Progenitor cell of endocrine pancreas (in vitro differentiated cells): Measurements from ENCODE around the gene LRGUK. TPM values are rescaled to one million over a fixed set of nuclear protein-coding genes. Genes with fewer than 3 reads are reported as not detected.

Source experiments
- DNase-seq: peaks from one replicate; pipeline ENCODE4 v3.0.0; 2021; ENCODE audit warnings: low spot score; ENCODE audit not compliant: unreplicated experiment
- H3K27ac Mint-ChIP-seq: 2 replicates; pipeline ENCODE4 v1.8.0; 2021; ENCODE audit warnings: mild to moderate bottlenecking, moderate library complexity, mixed read lengths
- H3K27me3 Mint-ChIP-seq: 2 replicates; pipeline ENCODE4 v1.8.0; 2021; ENCODE audit warnings: mixed read lengths
- H3K36me3 Mint-ChIP-seq: 2 replicates; pipeline ENCODE4 v1.8.0; 2022; ENCODE audit warnings: mixed read lengths; ENCODE audit not compliant: insufficient read depth
- H3K4me1 Mint-ChIP-seq: 2 replicates; pipeline ENCODE4 v1.8.0; 2021; ENCODE audit warnings: low read depth, mixed read lengths
- H3K4me3 Mint-ChIP-seq: 2 replicates; pipeline ENCODE4 v1.8.0; 2021; ENCODE audit warnings: low read depth, mild to moderate bottlenecking, moderate library complexity, mixed read lengths
- H3K9me3 Mint-ChIP-seq: 2 replicates; pipeline ENCODE4 v1.8.0; 2021; ENCODE audit warnings: low read depth, mixed read lengths
- total RNA-seq: library from RNA; stranded (reverse); gene quantifications from 2 replicates; pipeline ENCODE4 v1.2.1, GENCODE V29; 2021
- TF ChIP-seq, protein P1 (sequence below): fragments of 200-600 bp; sonication (generic); IDR thresholded peaks from one replicate; pipeline ENCODE4 v1.5.0; 2021; ENCODE audit warnings: antibody characterized with exemption, mild to moderate bottlenecking; ENCODE audit not compliant: unreplicated experiment

Gene LRGUK
- total RNA-seq, 1 donor from 2014 or later = 2.6 TPM

DNA sequence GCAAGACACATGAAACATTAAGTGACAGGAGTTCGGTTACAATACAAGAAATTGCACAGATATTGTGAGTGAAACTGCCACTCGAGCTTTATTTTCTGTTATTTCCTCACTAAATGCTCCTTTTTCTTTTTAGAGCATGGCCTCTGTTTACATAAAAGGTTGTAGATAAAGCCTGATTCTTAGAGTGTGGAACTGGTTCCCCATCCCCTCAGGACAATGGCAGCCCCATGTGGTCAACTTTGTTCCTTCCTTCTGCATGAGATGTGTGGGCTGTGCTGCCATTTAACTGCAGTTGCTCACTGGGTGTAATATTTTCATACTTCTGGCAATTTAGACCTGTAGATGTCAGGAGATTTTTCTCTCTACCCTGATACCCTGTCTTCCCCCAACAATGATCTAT, 70.2 kb downstream of the LRGUK start:
- Mint-ChIP-seq H3K27me3 (no peaks in the 10 kb centered on the region), H3K36me3 (peaks cover 1% of the 10 kb centered on the region), H3K27ac (no peak overlapping the region), H3K9me3 (no peaks in the 10 kb centered on the region), H3K4me3 (no peak overlapping the region), H3K4me1 (peaks cover 1% of the 10 kb centered on the region)
- DNase-seq = no peak
- TF ChIP-seq, protein P1, sequence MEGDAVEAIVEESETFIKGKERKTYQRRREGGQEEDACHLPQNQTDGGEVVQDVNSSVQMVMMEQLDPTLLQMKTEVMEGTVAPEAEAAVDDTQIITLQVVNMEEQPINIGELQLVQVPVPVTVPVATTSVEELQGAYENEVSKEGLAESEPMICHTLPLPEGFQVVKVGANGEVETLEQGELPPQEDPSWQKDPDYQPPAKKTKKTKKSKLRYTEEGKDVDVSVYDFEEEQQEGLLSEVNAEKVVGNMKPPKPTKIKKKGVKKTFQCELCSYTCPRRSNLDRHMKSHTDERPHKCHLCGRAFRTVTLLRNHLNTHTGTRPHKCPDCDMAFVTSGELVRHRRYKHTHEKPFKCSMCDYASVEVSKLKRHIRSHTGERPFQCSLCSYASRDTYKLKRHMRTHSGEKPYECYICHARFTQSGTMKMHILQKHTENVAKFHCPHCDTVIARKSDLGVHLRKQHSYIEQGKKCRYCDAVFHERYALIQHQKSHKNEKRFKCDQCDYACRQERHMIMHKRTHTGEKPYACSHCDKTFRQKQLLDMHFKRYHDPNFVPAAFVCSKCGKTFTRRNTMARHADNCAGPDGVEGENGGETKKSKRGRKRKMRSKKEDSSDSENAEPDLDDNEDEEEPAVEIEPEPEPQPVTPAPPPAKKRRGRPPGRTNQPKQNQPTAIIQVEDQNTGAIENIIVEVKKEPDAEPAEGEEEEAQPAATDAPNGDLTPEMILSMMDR = no peak

- Mint-ChIP-seq H3K36me3 (peaks cover 1% of the 10 kb centered on the region), H3K4me3 (no peak overlapping the region), H3K27ac (no peak overlapping the region), H3K4me1 (peaks cover 1% of the 10 kb centered on the region), H3K27me3 (no peaks in the 10 kb centered on the region), H3K9me3 (peaks cover 7% of the 10 kb centered on the region)
- no peak for DNase-seq
- TF ChIP-seq, protein P1 = no peak
Observed at GRCh38 chr7:134200970-134201369, 73.8 kb downstream of the LRGUK start.

- H3K9me3 Mint-ChIP-seq = peaks cover 7% of the 10 kb centered on the region
- H3K27me3 Mint-ChIP-seq = no peaks in the 10 kb centered on the region
- TF ChIP-seq, protein P1 = no peak
- no peak overlapping the region for H3K4me3 Mint-ChIP-seq
- H3K4me1 Mint-ChIP-seq = peaks cover 1% of the 10 kb centered on the region
- peaks cover 1% of the 10 kb centered on the region for H3K36me3 Mint-ChIP-seq
- no peak for DNase-seq
- peak overlapping the region; percentile 80 for H3K27ac Mint-ChIP-seq
Observed at GRCh38 chr7:134201569-134202261, 74.6 kb downstream of the LRGUK start.

- Mint-ChIP-seq H3K36me3 (peaks cover 1% of the 10 kb centered on the region), H3K9me3 (peaks cover 7% of the 10 kb centered on the region), H3K4me3 (no peak overlapping the region), H3K27ac (no peak overlapping the region), H3K27me3 (no peaks in the 10 kb centered on the region), H3K4me1 (no peaks in the 10 kb centered on the region)
- no peak for DNase-seq
- TF ChIP-seq, protein P1 = no peak
Observed at GRCh38 chr7:134203186-134203889, 76.2 kb downstream of the LRGUK start.

DNA sequence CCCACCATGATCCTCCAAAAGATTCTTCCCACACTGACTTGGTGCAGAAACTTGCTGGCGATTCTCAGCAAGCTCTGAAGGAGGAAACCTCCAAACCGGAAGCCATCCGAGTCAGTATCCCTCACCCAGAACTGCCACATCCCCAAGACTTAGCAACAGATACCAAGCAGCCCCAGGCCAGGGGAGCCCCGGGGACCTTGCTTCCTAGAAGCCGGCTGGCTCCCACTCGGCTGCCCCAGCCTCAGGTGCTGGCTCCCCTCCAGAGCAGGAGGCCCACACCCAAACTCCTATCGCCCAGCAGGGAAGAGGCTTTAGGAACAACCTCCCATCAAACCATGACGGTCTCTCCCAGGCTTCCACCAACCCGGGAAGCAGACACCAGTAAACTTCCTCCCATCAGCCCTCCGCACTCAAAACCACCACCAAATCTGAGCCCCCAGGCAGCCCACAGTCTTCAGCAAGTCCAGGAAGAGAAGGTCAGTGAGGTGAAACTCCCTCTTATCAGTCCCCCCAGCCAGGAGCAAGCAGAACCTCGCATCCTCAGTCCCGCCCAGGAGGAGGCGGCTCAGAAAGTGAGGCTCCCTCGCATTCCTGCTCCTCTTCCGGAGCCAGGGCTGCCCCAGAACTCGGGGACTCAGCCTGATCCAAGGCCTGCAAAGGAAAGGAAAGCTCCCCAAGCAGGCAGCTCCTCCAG, 82.3 kb downstream of the LRGUK start:
- Mint-ChIP-seq H3K36me3 (no peaks in the 10 kb centered on the region), H3K27me3 (no peaks in the 10 kb centered on the region), H3K4me3 (no peak overlapping the region), H3K27ac (no peak overlapping the region), H3K4me1 (peaks cover 2% of the 10 kb centered on the region), H3K9me3 (peaks cover 6% of the 10 kb centered on the region)
- no peak for DNase-seq
- TF ChIP-seq, protein P1 = no peak
